ENCODE data around the gene C13orf46. TPM values are rescaled to one million over a fixed set of nuclear protein-coding genes. Genes with fewer than 3 reads are reported as not detected.

The C13orf46 gene
- total and polyA plus RNA-seq, 2 of the 8 experiments (the other 6 are each of a cell fraction or from before 2014, with no cell fraction given) = 0.23 to 0.28 TPM

- no peak overlapping the region for H3K56ac ChIP-seq (replicated peaks; ENCODE audit: insufficient read length, low read depth, low read length)
- H2BK20ac ChIP-seq (ENCODE audit: low read length) = no peak overlapping the region
- H2BK120ac ChIP-seq (replicated peaks; ENCODE audit: low read depth, low read length) = no peak overlapping the region
- H3K36me3 ChIP-seq (ENCODE audit: control insufficient read depth in 2 of 4, insufficient read depth in 4 of 4, low read length in 3 of 4) = no peaks in the 10 kb centered on the region
- POLR2A ChIA-PET (ENCODE audit: partially characterized antibody) = interaction anchor here (1.4 kb wide), 1 partner anchor 11 kb away, joined by 5 read pairs; no protein-coding TSS in a partner anchor
- no peak overlapping the region for H2BK5ac ChIP-seq (ENCODE audit: low read depth, low read length)
- no peak overlapping the region for H4K91ac ChIP-seq (replicated peaks; ENCODE audit: insufficient read length, low read length)
- TF ChIP-seq FOSL1 (IDR thresholded peaks at IDR 0.05; ENCODE audit: insufficient read depth, low read depth, low read length) (no peak), NANOG (IDR thresholded peaks at IDR 0.05; ENCODE audit: insufficient read depth, low read depth, low read length, poor library complexity, severe bottlenecking) (no peak), CBX8 (IDR thresholded peaks at IDR 0.05; ENCODE audit: borderline replicate concordance, low read depth, low read length) (no peak)
- H3K9me3 ChIP-seq (ENCODE audit: insufficient read depth in 2 of 2, low read depth in 1 of 2, low read length in 1 of 2) = peaks cover 7% of the 10 kb centered on the region in 2 experiments; a peak in 2 of 4 replicates
- H3K4me1 ChIP-seq (replicated peaks in 1 of 4; ENCODE audit: control insufficient read depth in 3 of 4, insufficient read depth in 4 of 4, low read length in 3 of 4) = no peaks in the 10 kb centered on the region
- no peak overlapping the region for H4K8ac ChIP-seq (ENCODE audit: extremely low read depth, insufficient read depth, low read length)
- no peaks in the 10 kb centered on the region for H3K79me2 ChIP-seq (ENCODE audit: control insufficient read depth in 1 of 2, insufficient read depth in 2 of 2, low read length in 2 of 2)
- FAIRE-seq = no peak
- H3K4ac ChIP-seq (replicated peaks; ENCODE audit: insufficient read length, low read depth, low read length) = no peak overlapping the region
- no peak for DNase-seq (ENCODE audit: low read depth in 1 of 2, low spot score in 2 of 2)
- peaks cover 0 to 6% of the 10 kb centered on the region in 2 experiments for H4K20me1 ChIP-seq (replicated peaks in 1 of 2; ENCODE audit: control insufficient read depth in 1 of 2, insufficient read depth in 2 of 2, low read length in 2 of 2)
- H3K4me3 ChIP-seq (ENCODE audit: extremely low read depth in 1 of 4, insufficient read depth in 2 of 4, low read depth in 3 of 4, low read length in 4 of 4) = no peak overlapping the region
- H2AFZ ChIP-seq (ENCODE audit: low read length) = no peak overlapping the region
- no peak overlapping the region for H2BK15ac ChIP-seq (ENCODE audit: low read length)
- H3K27ac ChIP-seq (ENCODE audit: low read depth, low read length) = no peak overlapping the region
- no peak overlapping the region for H2AK5ac ChIP-seq (ENCODE audit: low read depth, low read length)
- H3K23me2 ChIP-seq (ENCODE audit: low read depth, low read length) = peaks cover 7% of the 10 kb centered on the region; the same call in 1 of the 2 replicates
- no peak overlapping the region for H4K5ac ChIP-seq (ENCODE audit: insufficient read length, low read depth, low read length)
- no peak overlapping the region for H3K9ac ChIP-seq (replicated peaks in 1 of 4; ENCODE audit: extremely low read depth in 1 of 4, low read depth in 3 of 4, low read length in 3 of 4)
- CTCF ChIA-PET (ENCODE audit: partially characterized antibody) = interaction anchor here (1.5 to 2.2 kb wide), 2 partner anchors 10 to 11 kb away, joined by 5 to 7 read pairs; no protein-coding TSS in a partner anchor
- H3K79me1 ChIP-seq (ENCODE audit: low read depth, low read length) = no peaks in the 10 kb centered on the region
- no peak overlapping the region for H2BK12ac ChIP-seq (ENCODE audit: low read depth, low read length)
- no peak overlapping the region for H3K4me2 ChIP-seq (ENCODE audit: insufficient read depth in 1 of 2, low read depth in 2 of 2, low read length in 2 of 2)
- WGBS, 2 experiments (ENCODE audit: extremely low coverage in 1 of 2, insufficient coverage in 1 of 2, insufficient read length in 1 of 2, insufficient replicate concordance in 2 of 2, low coverage in 1 of 2, low lambda C conversion rate in 2 of 2, missing lambda C conversion rate in 1 of 2) = 90% methylated on average over 18 of the region's 19 CpGs; no CpG with 5 or more reads in 1 of the 2 experiments
- H3K27me3 ChIP-seq (replicated peaks in 1 of 4; ENCODE audit: control insufficient read depth in 3 of 4, extremely low read depth in 1 of 4, insufficient read depth in 3 of 4, low read length in 3 of 4) = no peaks in the 10 kb centered on the region
- no peak overlapping the region for H3K23ac ChIP-seq (ENCODE audit: insufficient read length)
- H3K14ac ChIP-seq (ENCODE audit: insufficient read length) = no peak overlapping the region
- H3K18ac ChIP-seq (ENCODE audit: extremely low read depth, low read length) = no peak overlapping the region
Measured at GRCh38 chr13:113970810-113971470, 2.9 kb downstream of the C13orf46 start.

Measured in H1 (cell line).